NB4 (cell line): Measurements from ENCODE around the gene TTC9C.
"Not testable (repeated sequence)": the region's sequence is repeated elsewhere in the genome, so short reads cannot be mapped to it uniquely, and the experiment has no call there.

ENCODE experiments used
- DNase-seq: peaks from one replicate; pipeline ENCODE4 v3.0.0; 2010; ENCODE audit warnings: low read depth
- H3K4me3 ChIP-seq: one replicate; pipeline ENCODE4 v1.5.1; 2011; ENCODE audit warnings: mild to moderate bottlenecking, low read depth, low read length, moderate library complexity
- CTCF ChIP-seq: IDR thresholded peaks from one replicate; pipeline ENCODE4 v1.5.1; 2012; ENCODE audit warnings: low read depth, low read length
- MAX ChIP-seq: IDR thresholded peaks from 2 replicates; pipeline ENCODE4 v1.6.1; 2011; ENCODE audit warnings: low read depth, low read length
- MYC ChIP-seq: IDR thresholded peaks from 2 replicates; pipeline ENCODE4 v1.6.1; 2011; ENCODE audit warnings: low read depth, low read length
- POLR2A ChIP-seq: IDR thresholded peaks from 2 replicates; pipeline ENCODE4 v1.6.1; 2011; ENCODE audit warnings: mild to moderate bottlenecking; ENCODE audit not compliant: insufficient read length; ENCODE audit errors: extremely low read depth

TTC9C gene

GRCh38 chr11:62737196-62737595 is 8.9 kb downstream of the TTC9C start:
- DNase-seq = no peak
- H3K4me3 ChIP-seq = no peak overlapping the region
- TF ChIP-seq CTCF (no peak), MYC (no peak)

GRCh38 chr11:62747475-62748160 is 19.3 kb downstream of the TTC9C start:
- H3K4me3 ChIP-seq = no peak overlapping the region
- TF ChIP-seq MYC (no peak), POLR2A (no peak), MAX (no peak), CTCF (no peak)
- DNase-seq = no peak

GRCh38 chr11:62749931-62750330 is 21.6 kb downstream of the TTC9C start:
- H3K4me3 ChIP-seq, DNase-seq: not testable (repeated sequence)

- H3K4me3 ChIP-seq = no peak overlapping the region
- TF ChIP-seq POLR2A = no peak
- no peak for TF ChIP-seq MYC
- TF ChIP-seq CTCF = no peak
- no peak for TF ChIP-seq MAX
- DNase-seq = no peak
Measured at GRCh38 chr11:62752177-62752785, 24.0 kb downstream of the TTC9C start.

- peak overlapping the region; percentile 92 for H3K4me3 ChIP-seq
- DNase-seq = no peak
- no peak for TF ChIP-seq MYC
- TF ChIP-seq POLR2A = no peak
Measured at GRCh38 chr11:62752994-62753735, 24.9 kb downstream of the TTC9C start.

GRCh38 chr11:62753736-62754603 is 25.7 kb downstream of the TTC9C start, which contains the start of gene ZBTB3:
Gene ZBTB3, minus strand, starts transcription at chr11:62754160. Its CDS starts 496 bp downstream, at chr11:62753664.
- peak within 1 kb of the TSS; percentile 92 for H3K4me3 ChIP-seq

More at GRCh38 chr11:62753736-62754603, 25.7 kb downstream of the TTC9C start, which contains the start of gene ZBTB3:
- peak; percentile 97 for TF ChIP-seq POLR2A
- TF ChIP-seq MYC = peak; percentile 58; the same call in 1 of the 2 replicates
- TF ChIP-seq CTCF = no peak
- peak; percentile 72; the same call in 1 of the 2 replicates for TF ChIP-seq MAX
- peak; percentile 100 for DNase-seq
